ENCODE measurements around the gene MFSD6.

MFSD6 gene

DNA sequence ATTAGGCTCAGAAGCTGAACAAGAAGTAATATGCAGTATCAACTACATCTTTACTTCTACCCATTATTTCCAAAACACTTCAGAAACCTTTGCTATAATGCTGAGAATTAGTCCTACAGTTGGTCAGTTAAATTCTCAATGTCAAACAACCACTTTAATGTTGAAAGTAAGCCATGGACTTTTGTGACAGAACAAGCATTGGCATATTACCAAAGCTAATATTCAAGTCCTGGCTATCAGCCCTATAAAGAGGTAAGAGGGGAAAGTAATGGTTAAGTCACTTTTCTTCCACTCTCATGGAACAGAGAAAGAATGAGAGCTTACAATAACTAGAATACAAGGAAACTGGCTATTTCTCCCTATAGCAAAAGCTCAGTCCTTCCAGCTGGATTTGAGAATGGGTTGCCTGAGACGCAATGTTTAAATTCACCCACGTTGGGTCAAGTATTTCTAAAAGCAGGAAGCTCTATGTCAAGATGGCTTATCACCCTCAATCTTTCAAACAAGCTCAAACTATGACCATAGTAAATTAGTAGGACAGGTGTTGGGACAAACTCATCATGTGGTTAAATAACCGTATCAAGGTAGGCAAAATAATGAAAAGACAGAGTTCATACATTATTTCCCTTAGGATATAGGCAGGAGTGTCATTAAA is 31.4 kb upstream of the MFSD6 start (continued):
- TF ChIP-seq, protein P1, sequence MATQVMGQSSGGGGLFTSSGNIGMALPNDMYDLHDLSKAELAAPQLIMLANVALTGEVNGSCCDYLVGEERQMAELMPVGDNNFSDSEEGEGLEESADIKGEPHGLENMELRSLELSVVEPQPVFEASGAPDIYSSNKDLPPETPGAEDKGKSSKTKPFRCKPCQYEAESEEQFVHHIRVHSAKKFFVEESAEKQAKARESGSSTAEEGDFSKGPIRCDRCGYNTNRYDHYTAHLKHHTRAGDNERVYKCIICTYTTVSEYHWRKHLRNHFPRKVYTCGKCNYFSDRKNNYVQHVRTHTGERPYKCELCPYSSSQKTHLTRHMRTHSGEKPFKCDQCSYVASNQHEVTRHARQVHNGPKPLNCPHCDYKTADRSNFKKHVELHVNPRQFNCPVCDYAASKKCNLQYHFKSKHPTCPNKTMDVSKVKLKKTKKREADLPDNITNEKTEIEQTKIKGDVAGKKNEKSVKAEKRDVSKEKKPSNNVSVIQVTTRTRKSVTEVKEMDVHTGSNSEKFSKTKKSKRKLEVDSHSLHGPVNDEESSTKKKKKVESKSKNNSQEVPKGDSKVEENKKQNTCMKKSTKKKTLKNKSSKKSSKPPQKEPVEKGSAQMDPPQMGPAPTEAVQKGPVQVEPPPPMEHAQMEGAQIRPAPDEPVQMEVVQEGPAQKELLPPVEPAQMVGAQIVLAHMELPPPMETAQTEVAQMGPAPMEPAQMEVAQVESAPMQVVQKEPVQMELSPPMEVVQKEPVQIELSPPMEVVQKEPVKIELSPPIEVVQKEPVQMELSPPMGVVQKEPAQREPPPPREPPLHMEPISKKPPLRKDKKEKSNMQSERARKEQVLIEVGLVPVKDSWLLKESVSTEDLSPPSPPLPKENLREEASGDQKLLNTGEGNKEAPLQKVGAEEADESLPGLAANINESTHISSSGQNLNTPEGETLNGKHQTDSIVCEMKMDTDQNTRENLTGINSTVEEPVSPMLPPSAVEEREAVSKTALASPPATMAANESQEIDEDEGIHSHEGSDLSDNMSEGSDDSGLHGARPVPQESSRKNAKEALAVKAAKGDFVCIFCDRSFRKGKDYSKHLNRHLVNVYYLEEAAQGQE (tag by site-specific recombination; IDR thresholded peaks at IDR 0.05): no peak
- TF ChIP-seq ZNF324 (tag by site-specific recombination; IDR thresholded peaks at IDR 0.05) (no peak), EGR2 (tag by site-specific recombination; IDR thresholded peaks at IDR 0.05; ENCODE audit: low read depth) (no peak), ZBTB17 (tag by site-specific recombination; IDR thresholded peaks at IDR 0.05) (no peak), ZNF19 (tag by site-specific recombination; IDR thresholded peaks at IDR 0.05; ENCODE audit: low read depth) (no peak), ZNF223 (tag by site-specific recombination; IDR thresholded peaks at IDR 0.05) (no peak), ZNF555 (tag by site-specific recombination; conservative IDR thresholded peaks at IDR 0.05) (no peak), ZNF404 (tag by site-specific recombination; IDR thresholded peaks at IDR 0.05) (no peak)
- TF ChIP-seq, protein P2, sequence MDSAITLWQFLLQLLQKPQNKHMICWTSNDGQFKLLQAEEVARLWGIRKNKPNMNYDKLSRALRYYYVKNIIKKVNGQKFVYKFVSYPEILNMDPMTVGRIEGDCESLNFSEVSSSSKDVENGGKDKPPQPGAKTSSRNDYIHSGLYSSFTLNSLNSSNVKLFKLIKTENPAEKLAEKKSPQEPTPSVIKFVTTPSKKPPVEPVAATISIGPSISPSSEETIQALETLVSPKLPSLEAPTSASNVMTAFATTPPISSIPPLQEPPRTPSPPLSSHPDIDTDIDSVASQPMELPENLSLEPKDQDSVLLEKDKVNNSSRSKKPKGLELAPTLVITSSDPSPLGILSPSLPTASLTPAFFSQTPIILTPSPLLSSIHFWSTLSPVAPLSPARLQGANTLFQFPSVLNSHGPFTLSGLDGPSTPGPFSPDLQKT (IDR thresholded peaks at IDR 0.05; ENCODE audit: borderline replicate concordance, low read depth, low read length): no peak
- TF ChIP-seq, protein P3, sequence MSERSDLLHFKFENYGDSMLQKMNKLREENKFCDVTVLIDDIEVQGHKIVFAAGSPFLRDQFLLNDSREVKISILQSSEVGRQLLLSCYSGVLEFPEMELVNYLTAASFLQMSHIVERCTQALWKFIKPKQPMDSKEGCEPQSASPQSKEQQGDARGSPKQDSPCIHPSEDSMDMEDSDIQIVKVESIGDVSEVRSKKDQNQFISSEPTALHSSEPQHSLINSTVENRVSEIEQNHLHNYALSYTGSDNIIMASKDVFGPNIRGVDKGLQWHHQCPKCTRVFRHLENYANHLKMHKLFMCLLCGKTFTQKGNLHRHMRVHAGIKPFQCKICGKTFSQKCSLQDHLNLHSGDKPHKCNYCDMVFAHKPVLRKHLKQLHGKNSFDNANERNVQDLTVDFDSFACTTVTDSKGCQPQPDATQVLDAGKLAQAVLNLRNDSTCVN (tag by site-specific recombination; optimal IDR thresholded peaks at IDR 0.05): no peak
- TF ChIP-seq, protein P4, sequence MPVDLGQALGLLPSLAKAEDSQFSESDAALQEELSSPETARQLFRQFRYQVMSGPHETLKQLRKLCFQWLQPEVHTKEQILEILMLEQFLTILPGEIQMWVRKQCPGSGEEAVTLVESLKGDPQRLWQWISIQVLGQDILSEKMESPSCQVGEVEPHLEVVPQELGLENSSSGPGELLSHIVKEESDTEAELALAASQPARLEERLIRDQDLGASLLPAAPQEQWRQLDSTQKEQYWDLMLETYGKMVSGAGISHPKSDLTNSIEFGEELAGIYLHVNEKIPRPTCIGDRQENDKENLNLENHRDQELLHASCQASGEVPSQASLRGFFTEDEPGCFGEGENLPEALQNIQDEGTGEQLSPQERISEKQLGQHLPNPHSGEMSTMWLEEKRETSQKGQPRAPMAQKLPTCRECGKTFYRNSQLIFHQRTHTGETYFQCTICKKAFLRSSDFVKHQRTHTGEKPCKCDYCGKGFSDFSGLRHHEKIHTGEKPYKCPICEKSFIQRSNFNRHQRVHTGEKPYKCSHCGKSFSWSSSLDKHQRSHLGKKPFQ (tag by site-specific recombination; IDR thresholded peaks at IDR 0.05): no peak

DNA sequence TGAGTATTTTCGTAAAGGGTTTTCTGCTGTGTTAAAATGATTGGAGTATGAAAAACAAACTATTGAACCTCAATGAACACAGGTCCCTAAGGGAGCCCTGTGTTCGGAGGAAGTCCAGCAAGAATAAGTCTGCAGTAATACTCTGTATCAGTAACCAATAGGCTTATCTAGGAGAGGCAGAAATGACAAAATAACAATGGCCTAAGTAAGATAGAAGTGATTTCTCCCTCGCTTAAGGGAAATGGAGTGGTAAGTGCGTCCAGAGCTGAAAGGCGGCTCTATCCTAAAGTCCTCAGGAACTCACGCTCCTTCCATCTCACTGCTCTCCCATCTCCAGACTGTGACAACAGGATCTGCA is 29.3 kb upstream of the MFSD6 start:
- ChIA-PET POLR2A (no interaction called here), CTCF (no interaction called here)
- no peak overlapping the region for H3K27ac ChIP-seq (ENCODE audit: extremely low read depth, low read depth, low read length)
- H3K9me3 ChIP-seq (ENCODE audit: control insufficient read depth, insufficient read depth, low read depth, low read length): no peaks in the 10 kb centered on the region
- TF ChIP-seq, protein P5, sequence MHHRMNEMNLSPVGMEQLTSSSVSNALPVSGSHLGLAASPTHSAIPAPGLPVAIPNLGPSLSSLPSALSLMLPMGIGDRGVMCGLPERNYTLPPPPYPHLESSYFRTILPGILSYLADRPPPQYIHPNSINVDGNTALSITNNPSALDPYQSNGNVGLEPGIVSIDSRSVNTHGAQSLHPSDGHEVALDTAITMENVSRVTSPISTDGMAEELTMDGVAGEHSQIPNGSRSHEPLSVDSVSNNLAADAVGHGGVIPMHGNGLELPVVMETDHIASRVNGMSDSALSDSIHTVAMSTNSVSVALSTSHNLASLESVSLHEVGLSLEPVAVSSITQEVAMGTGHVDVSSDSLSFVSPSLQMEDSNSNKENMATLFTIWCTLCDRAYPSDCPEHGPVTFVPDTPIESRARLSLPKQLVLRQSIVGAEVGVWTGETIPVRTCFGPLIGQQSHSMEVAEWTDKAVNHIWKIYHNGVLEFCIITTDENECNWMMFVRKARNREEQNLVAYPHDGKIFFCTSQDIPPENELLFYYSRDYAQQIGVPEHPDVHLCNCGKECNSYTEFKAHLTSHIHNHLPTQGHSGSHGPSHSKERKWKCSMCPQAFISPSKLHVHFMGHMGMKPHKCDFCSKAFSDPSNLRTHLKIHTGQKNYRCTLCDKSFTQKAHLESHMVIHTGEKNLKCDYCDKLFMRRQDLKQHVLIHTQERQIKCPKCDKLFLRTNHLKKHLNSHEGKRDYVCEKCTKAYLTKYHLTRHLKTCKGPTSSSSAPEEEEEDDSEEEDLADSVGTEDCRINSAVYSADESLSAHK (tag by site-specific recombination; IDR thresholded peaks at IDR 0.05): no peak
- no peak for TF ChIP-seq ZNF677 (tag by site-specific recombination; IDR thresholded peaks at IDR 0.05)
- TF ChIP-seq ZNF416 (tag by site-specific recombination; IDR thresholded peaks at IDR 0.05): no peak
- no peak for TF ChIP-seq ZNF621 (tag by site-specific recombination; IDR thresholded peaks at IDR 0.05)
- no peak for TF ChIP-seq ZNF48 (tag by site-specific recombination; IDR thresholded peaks at IDR 0.05)
- no peak for TF ChIP-seq ZNF548 (tag by site-specific recombination; IDR thresholded peaks at IDR 0.05)
- TF ChIP-seq ZNF600 (tag by site-specific recombination; IDR thresholded peaks at IDR 0.05): no peak
- TF ChIP-seq, protein P6, sequence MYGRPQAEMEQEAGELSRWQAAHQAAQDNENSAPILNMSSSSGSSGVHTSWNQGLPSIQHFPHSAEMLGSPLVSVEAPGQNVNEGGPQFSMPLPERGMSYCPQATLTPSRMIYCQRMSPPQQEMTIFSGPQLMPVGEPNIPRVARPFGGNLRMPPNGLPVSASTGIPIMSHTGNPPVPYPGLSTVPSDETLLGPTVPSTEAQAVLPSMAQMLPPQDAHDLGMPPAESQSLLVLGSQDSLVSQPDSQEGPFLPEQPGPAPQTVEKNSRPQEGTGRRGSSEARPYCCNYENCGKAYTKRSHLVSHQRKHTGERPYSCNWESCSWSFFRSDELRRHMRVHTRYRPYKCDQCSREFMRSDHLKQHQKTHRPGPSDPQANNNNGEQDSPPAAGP (tag by site-specific recombination; IDR thresholded peaks at IDR 0.05): no peak
- TF ChIP-seq, protein P7, sequence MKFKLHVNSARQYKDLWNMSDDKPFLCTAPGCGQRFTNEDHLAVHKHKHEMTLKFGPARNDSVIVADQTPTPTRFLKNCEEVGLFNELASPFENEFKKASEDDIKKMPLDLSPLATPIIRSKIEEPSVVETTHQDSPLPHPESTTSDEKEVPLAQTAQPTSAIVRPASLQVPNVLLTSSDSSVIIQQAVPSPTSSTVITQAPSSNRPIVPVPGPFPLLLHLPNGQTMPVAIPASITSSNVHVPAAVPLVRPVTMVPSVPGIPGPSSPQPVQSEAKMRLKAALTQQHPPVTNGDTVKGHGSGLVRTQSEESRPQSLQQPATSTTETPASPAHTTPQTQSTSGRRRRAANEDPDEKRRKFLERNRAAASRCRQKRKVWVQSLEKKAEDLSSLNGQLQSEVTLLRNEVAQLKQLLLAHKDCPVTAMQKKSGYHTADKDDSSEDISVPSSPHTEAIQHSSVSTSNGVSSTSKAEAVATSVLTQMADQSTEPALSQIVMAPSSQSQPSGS (tag by site-specific recombination; IDR thresholded peaks at IDR 0.05; ENCODE audit: low read depth): no peak
- H3K4me1 ChIP-seq (ENCODE audit: control insufficient read depth, insufficient read depth, low read length): no peaks in the 10 kb centered on the region
- no peak overlapping the region for H3K4me3 ChIP-seq (ENCODE audit: low read depth, low read length)
- H3K36me3 ChIP-seq (ENCODE audit: control insufficient read depth in 2 of 2, insufficient read depth in 1 of 2, low read length in 2 of 2): no peaks in the 10 kb centered on the region
